NOMO-1 treated with dmso at 0.1 percent for 144 hours (cell line): Measurements from ENCODE around the gene CYP51A1.
"Not testable (repeated sequence)": the region's sequence is repeated elsewhere in the genome, so short reads cannot be mapped to it uniquely, and the experiment has no call there.

Experiments used
- DNase-seq: peaks from one replicate; lab custom pipeline; 2025; ENCODE audit not compliant: unreplicated experiment; lab: John Stamatoyannopoulos, UW

CYP51A1 gene

GRCh38 chr7:92131764-92132330 is 2.4 kb downstream of the CYP51A1 start:
- DNase-seq: peak; percentile 17

GRCh38 chr7:92131093-92131492 is 3.2 kb downstream of the CYP51A1 start:
- no peak for DNase-seq

DNA sequence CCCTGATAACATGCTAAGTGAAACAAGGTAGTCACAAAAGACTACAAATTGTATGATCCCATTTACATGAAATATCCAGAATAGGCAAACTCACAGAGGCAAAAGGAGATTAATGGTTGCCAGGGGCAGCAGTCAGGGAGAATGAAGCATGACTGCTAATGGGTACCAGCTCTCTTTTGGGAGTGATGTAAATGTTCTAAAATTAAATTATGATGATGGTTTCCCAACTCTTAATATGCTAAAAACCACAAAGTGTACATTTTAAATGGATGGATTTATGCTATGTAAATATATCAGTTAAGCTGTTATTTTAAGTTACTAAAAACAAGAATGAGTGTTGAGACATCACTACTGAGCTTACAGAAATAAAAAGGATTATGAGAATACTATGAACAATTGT is 12.6 kb downstream of the CYP51A1 start:
- DNase-seq: no peak

DNA sequence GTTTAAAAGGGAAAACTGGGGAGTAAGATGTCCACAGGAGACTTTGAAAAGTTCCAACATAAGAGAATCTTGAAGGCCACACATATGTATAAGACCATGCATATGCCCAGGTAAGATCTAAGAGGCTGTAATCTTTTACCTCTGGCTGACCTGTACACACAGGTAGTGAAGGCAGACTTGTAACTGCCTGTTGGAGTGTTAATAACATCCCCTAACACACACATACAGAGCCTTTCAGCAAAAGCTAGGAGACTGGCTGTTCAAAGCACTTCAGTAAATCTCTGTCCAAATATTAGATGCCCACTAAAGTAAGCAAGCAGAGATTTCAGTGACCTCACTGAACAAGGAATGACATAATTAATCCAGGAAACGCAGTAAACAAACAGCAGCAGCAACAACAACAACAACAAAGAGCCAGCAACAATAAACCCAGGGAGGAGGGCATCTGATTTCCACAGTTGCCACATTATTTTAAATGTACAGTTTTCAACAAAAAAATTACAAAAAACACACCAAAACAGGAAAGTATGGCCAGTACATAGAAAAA is 15.0 kb downstream of the CYP51A1 start:
- no peak for DNase-seq

DNA sequence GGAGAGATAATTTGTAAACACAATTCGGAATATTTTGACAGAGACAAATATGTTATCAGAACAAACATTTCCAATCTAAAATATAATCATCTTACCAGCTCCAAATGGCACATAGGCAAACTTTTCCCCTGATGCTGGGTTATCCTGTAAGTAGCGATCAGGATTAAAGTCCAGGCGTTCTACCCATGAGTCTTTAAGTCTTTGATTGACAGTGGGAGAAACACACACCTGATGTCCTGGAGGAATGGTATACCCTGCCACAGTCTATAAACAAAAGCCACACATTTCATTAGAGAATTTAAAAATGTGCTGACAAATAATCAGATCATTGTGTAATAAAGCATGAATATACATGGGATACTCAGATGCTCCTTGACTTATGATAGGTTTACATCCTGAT is 17.3 kb downstream of the CYP51A1 start:
- DNase-seq: no peak

DNA sequence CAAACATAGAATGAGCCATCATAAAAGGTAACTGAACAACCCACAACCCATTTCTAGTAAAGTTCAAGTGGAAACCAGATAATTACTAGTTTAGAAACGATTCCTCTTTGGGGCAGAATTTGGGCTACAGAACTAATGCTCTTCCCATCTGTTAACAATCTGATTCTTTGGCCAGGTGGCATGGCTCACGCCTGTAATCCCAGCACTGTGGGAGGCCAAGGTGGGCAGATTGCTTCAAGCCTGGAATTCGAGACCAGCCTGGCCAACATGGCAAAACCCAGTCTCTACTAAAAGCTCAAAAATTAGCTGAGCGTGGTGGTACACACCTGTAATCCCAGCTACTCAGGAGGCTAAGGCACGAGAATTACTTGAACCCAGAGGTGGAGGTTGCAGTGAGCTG is 18.5 kb downstream of the CYP51A1 start:
- no peak for DNase-seq

- no peak for DNase-seq
Measured at GRCh38 chr7:92110857-92111256, 23.4 kb downstream of the CYP51A1 start.

- no peak for DNase-seq
Measured at GRCh38 chr7:92108821-92109220, 25.5 kb downstream of the CYP51A1 start.

DNA sequence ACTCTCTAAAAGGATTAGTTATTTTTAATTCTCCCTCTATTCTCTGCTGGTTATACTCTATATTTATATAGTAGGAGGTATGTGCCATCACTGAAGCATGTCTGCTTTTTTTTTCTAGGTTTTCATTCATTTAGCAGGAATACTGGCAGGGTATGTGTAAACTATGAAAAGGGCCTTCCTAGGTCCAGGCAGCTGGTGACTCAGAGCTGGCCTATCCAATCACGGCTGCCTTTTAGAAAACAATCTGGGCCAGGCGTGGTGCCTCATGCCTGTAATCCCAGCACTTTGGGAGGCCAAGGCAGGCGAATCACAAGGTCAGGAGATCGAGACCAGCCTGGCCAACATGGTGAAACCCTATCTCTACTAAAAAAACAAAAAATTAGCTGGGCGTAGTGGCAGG is 31.4 kb downstream of the CYP51A1 start:
- DNase-seq: not testable (repeated sequence)

DNA sequence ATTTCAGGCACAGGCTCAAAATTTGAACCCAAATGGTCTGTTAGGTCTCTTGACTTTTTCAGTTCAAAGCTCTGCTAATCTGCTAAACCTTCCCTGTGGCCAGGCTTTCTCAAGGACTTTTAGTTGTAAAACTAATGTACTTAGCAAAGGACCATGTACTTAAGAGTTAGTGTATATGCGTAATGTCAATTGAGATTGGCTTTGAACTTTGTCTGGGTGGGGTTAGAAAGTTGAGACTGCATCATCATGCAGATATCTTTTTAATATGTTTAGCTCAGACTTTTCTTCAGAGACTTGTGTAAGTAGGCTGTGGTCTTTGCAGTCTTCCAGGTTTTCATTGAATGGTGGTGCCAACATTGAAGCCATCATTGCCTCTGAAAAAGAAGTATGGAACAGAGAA is 33.7 kb downstream of the CYP51A1 start:
- no peak for DNase-seq

- DNase-seq: peak; percentile 76
Measured at GRCh38 chr7:92095380-92095779, 38.9 kb downstream of the CYP51A1 start.

- DNase-seq: no peak
Measured at GRCh38 chr7:92092210-92092609, 42.1 kb downstream of the CYP51A1 start.

GRCh38 chr7:92088266-92088665 is 46.0 kb downstream of the CYP51A1 start:
- no peak for DNase-seq

GRCh38 chr7:92083922-92084321 is 50.4 kb downstream of the CYP51A1 start:
- DNase-seq: not testable (repeated sequence)

- no peak for DNase-seq
Measured at GRCh38 chr7:92076509-92076908, 57.8 kb downstream of the CYP51A1 start.

- DNase-seq: no peak
Measured at GRCh38 chr7:92075455-92076158, 58.7 kb downstream of the CYP51A1 start.

- DNase-seq: no peak
Measured at GRCh38 chr7:92072708-92073107, 61.6 kb downstream of the CYP51A1 start.

GRCh38 chr7:92072121-92072520 is 62.2 kb downstream of the CYP51A1 start:
- no peak for DNase-seq

DNA sequence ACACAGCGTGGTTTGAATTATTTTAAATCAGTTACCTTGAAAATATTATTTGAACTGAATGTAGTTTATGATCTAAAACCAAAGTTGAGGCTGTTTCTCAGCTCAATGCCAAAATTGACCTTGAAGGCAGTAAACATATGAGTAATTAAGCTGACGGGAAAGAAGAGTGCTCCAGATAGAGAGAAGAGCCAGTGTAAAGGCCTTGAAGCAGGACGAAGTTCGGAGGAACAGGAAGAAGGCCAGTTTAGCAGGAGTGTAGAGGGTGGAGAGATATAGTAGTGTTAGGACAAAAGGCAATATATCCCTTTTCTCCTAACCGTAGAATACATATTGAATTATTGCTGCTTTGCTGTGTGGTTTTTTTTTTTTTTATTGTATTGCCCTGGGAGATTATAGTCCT is 63.2 kb downstream of the CYP51A1 start:
- no peak for DNase-seq

DNA sequence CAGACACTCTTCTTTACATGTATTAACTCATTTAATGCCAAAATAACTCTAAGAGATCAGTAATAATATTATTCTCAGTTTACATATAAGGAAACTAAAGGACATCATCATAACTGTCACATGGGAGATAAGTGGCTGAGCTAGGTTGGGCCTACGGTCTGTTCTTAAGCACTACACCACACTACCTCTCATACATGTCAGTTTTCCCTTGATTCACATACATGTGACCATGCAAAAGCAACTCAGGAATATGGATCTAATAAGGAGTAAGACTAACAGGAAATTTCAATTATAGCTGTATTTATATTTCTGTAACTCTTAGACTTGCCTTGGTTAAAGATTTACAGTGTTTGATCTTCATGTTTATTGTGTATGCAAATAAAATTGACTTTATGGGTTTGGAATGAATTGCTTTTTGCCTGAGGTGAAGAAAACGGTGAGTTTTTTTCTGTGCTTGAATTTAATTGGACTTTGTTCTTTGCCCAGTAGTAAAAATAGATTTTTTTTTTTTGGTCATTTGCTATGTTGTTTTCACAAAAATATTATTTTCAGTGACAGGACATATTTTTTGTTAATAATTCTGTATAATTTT is 69.7 kb downstream of the CYP51A1 start:
- DNase-seq: no peak
